GM18907 (cell line): ENCODE results near the gene HAUS6.
"Not testable (repeated sequence)": the region's sequence is repeated elsewhere in the genome, so short reads cannot be mapped to it uniquely, and the experiment has no call there.

Experiments used
- ATAC-seq: cut with Tn5 transposase; IDR thresholded peaks from one replicate; pipeline ENCODE4 v1.9.1; 2021; ENCODE audit warnings: mild to moderate bottlenecking, moderate library complexity; ENCODE audit not compliant: unreplicated experiment

The HAUS6 gene, protein sequence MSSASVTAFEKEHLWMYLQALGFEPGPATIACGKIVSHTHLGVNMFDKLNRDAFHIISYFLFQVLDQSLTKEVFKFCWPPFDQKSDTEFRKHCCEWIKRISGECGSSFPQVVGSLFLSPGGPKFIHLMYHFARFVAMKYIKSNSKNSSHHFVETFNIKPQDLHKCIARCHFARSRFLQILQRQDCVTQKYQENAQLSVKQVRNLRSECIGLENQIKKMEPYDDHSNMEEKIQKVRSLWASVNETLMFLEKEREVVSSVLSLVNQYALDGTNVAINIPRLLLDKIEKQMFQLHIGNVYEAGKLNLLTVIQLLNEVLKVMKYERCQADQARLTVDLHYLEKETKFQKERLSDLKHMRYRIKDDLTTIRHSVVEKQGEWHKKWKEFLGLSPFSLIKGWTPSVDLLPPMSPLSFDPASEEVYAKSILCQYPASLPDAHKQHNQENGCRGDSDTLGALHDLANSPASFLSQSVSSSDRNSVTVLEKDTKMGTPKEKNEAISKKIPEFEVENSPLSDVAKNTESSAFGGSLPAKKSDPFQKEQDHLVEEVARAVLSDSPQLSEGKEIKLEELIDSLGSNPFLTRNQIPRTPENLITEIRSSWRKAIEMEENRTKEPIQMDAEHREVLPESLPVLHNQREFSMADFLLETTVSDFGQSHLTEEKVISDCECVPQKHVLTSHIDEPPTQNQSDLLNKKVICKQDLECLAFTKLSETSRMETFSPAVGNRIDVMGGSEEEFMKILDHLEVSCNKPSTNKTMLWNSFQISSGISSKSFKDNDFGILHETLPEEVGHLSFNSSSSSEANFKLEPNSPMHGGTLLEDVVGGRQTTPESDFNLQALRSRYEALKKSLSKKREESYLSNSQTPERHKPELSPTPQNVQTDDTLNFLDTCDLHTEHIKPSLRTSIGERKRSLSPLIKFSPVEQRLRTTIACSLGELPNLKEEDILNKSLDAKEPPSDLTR

DNA sequence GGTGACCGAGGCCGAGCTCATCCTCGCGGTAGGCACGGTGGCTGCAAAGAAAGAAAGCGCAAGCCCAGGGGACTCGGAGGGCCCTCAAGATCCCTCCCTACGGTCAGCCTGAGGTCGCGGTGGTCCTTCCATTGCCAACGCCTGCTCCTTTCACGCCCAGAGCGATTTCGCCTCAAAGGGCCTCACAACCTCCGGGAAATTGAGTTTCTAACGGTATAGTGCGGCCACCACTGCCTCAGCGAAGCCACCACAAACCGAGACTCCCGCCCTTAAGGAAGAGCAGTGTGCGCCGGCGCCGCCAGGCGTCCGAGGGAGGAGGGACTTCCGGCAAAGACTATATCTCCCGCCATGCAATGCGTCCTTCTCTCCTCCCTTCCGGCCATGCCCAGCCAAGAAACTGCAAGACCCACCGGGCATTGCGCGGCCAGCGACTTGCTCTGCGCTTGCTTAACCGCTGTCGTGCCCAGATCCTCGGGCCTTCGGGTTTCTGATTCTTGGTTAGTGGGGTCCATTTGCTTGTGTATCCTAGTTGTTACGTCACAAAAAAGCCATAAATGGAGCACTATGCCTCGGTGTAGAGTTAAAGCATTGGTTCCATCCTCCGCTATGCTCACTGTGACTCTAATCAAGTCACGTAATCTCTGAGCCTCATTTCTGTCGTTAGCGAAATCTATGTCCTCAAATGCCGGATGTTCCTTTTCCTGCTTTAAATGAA is at the start of gene HAUS6:
TSS of gene HAUS6 (minus strand) at position 274 of the 715 bp plus-strand sequence. CDS start at position 21, 253 bp downstream.
- peak; percentile 99 for ATAC-seq

DNA sequence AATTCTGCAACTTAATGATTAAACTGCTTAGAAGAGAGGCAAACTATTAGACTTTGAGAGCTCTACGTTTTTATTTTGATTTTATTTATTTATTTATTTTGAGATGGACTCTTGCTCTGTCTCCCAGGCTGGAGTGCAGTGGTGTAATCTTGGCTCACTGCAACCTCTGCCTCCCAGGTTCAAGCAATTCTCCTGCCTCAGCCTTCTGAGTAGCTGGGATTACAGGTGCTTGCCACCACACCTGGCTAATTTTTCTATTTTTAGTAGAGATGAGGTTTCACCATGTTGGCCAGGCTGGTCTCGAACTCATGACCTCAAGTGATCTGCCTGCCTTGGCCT is 49.4 kb upstream of the HAUS6 start:
- ATAC-seq, result not testable (repeated sequence)

DNA sequence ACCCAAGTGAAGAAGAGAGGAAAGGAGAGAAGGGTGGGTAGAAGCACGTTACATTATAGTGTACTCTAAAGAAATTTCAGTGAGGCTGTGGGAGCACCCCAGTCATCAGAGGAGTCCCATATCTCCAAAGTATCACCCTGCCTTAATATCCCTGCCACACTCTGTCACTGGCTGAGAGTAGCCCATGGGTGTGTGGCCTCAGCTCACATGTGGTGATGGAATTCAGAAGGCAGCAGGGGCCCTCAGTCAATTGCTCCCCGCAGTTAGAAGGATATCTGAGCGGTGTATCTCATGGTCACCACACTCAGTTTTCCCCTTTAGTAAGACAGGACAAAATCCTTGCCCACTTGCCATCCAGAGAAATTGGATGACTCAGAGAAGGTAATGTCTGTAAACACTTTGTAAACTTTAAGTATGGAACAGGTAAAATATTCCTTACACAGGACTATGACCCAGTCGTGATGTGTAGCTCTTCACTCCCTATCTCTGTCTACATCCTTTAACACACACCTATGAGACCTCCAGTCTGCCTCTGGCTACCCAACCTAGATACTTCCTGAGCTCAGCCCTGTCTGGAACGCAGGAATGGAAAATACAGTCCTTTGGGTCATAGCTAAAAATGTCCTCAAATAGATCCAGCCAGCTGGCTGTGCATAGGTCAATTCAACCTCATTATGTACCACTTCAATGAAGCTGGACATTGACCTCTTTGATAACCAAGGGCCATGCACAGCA is 48.9 kb upstream of the HAUS6 start:
- ATAC-seq, result no peak

DNA sequence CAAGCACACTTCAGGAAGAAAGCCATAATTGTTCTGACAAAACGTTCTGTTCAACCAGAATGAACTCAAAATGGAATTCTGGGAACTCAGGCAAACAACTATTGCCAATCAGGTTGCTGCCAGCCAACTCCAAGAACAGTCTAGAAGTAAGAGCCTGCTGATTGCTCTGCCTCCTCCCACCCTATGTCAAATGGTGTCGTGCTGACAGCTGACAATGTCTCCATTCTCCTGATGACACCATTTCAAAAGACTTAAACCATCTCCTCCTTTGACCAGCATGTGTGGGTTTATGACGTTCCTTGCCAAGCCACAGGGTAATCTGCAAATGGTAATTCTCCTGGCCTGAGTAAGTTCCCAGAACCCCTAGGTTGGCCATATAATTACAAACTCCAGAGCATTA is 46.5 kb upstream of the HAUS6 start:
- ATAC-seq, result no peak

DNA sequence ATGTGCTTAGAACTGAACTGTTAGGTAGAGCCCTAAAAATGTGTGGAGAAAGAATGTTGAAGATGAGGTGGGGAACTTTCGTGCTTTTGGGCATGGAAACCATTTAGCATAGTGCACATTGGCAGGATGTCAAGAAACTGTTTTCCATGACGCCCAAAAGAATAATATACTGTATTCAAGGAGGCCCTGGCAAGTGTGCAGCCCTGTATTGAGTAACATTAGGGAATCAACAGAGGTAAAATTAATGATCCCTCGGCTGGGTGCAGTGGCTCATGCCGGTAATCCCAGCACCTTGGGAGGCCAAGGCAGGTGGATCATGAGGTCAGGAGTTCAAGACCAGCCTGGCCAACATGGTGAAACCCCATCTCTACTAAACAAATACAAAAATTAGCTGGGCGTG is 45.5 kb upstream of the HAUS6 start:
- no peak for ATAC-seq

DNA sequence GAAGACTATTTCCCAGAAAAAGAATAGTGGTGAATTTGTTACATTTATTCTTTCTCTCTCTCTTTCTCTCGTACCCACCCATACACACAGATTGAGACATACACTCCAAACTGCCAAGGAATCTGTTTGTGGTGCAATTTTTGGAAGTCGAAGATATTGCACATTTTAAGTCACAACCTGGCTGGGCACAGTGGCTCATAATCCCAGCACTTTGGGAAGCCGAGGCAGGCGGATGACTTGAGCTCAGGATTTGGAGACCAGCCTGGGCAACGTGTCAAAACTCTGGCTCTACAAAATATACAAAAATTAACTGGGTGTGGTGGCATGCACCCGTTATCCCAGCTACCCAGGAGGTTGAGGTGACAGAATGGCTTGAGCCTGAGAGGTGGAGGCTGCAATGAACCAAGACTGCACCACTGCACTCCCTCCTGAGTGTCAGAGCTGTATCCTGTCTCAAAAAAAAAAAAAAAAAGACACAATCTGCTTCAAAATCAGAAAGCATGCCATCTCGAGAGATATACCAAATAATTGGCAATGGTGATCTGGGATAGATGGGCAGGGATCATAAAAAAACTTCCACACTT is 43.8 kb upstream of the HAUS6 start:
- no peak for ATAC-seq

DNA sequence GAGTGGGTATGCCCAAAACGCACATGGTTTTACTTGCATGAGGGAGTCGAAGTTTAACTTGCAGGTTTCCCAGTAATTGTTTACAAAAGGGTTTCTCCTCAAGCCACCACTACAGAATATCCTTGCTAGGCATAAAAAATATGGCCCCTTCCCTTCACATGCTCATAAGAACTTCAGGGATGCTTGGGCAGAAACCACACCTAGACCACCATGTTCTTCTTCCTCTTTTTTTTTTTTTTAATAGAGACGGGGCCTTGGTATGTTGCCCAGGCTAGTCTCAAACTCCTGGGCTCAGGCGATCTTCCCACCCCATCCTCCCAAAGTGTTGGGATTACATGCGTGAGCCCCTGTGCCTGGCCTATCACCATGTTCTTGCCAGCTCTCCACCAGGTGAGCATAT is 43.2 kb upstream of the HAUS6 start:
- ATAC-seq, result no peak

DNA sequence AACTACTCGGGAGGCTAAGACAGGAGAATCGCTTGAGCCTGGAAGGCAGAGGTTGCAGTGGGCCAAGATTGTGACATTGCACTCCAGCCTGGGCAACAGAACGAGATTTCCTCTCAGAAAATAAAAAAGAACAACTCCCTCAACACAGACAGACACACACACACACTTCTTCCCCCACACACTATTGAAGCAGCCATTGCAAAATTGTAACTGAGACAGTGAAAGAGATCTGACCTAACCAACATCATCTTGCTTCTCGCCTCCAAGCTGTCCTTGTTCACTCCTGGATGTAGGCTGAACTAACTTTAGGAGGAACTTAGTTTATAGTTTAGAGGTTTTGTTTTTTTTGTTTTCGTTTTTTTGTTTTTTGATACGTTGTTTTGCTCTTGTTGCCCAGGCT is 37.6 kb upstream of the HAUS6 start:
- ATAC-seq, result no peak

DNA sequence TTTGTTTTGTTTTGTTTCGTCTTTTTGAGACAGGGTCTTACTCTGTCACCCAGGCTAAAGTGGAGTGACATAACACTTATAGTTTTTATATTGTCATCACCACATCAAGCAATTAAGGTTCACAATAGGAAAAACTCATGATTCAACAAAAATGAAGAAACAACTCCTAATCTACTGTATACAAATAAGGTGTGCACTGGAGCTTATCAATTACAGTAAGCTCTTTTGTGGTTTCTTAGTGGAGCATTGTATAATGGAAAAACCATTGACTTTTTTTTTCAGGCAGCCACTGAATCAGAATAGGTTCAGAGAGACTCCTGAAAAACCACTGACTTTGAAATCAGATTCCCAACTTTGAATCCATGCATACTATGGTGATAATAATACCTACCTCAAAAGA is 35.4 kb upstream of the HAUS6 start:
- no peak for ATAC-seq

DNA sequence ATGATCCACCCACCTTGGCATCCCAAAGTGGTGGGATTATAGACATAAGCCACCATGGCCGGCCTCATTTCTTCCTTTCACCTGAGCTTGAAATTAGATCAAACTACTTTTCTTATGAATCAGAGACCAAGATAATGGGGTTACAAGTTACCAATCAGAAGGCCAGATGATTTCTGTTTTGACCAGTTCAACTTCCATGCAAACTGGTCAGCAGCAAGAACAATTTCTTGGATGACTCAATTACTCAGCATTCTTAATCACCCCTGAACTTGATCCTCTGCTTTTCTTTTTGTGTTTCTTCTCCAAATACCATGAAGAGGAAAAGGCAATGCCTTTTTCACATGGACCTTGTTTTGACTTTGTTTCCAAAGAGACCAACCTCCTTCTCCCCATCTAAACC is 34.6 kb upstream of the HAUS6 start:
- no peak for ATAC-seq

DNA sequence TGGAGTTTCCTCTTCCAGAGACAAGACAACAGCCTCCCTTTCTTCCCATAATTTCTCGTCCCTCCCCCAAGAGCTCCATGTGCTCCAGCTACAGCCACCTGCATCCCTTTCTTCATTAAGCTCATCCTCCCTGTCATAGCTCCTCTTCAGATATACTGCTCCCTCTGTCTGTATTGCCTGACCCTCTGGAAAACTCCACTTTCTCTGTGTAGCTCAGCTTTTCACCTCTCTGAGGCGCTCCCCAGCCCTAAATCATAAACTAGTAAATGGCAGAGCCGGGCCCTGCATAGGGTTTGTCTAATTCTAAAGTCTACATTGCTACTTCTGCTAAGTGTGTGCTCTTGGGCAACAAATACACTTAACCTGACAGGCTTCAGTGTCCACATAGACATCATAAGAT is 33.4 kb upstream of the HAUS6 start:
- no peak for ATAC-seq

DNA sequence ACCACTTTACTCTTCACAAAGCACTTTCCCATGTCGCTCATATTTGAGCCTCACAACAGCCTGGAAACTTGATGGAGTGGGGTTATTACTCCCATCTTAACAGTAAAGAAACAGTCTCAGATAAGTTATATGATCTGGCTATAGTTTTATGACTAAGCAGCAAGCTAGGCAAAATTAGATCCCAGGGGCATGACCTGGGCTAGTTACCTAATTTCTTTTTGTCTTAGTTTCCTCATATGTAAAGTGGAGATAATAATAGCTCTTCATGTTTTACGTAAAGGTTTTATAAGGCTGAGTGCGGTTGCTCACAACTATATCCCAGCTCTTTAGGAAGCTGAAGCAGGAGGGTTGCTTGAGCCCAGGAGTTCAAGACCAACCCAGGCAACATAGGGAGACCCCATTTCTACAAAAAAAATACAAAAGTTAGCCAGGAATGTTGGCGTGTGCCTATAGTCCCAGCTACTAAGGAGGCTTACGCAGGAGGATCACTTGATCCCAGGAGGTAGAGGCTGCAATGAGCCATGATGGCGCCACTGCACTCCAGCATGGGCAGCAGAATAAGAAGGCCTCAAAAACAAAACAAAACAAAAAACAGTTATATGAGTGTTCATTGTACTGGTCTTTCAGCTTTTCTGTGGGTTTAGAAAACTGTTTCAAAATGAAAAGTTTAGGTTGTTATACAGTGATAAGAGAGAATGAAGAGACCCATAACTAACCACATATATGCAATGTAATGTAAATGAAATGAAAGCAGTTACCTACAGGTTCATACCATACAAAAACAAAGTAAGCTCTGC is 31.0 kb upstream of the HAUS6 start:
- no peak for ATAC-seq

DNA sequence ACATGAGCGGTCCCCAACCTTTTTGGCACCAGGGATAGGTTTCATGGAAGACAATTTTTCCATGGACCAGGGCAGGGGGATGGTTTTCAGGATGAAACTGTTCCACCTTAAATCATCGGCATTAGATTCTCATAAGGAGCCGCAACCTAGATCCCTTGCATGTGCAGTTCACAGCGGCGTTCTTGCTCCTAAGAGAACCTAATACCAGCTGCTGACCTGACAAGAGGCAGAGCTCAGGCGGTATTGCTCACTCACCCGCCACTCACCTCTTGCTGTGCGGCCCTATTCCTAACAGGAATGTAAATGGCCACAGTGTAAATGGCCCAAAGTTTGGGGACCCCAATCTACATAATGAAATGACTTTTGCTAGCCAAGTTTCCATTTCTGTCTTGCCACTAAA is 27.7 kb upstream of the HAUS6 start:
- no peak for ATAC-seq

DNA sequence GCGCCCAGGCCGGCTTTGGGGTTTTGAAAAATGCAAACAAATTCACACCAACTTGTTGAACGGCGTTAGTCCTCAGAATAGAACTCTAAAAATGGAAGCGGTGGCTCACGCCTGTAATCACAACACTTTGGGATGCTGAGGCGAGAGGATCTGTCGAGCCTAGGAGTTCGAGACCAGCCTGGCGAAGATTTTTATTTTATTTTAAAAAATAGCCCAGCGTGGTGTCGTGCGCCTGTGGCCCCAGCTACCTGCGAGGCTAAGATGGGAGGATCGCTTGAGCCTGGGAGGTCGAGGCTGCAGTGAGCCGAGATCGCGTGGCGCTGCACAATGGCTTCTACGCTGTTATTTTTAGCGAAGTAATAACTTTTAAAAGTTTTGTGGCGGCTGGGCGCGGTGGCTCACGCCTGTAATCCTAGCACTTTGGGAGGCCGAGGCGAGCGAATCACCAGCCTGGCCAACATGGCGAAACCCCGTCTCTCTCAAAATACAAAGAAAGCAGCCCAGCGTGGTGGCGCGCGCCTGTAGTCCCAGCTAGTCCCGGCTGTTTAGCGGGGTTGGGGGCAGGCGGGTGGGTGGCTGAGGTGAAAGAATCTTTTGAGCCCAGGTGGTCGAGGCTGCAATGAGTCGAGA is 25.3 kb upstream of the HAUS6 start:
- peak; percentile 15 for ATAC-seq

DNA sequence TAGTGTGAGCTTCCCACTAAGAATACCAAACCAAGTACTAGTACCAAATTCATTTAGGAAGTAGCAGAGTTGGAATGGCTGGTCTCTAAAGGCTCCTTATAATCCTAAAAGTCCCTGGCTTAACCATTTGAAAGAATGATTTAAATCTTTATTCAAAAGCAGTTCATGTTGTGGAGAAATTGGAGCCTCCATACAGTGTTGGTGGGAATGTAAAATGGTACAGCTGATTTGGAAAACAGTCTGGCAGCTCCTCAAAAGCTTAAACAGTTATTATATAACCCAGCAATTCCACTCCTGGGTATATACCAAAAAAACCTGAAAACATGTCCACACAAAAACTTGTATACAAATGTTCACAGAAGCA is 21.7 kb upstream of the HAUS6 start:
- no peak for ATAC-seq

DNA sequence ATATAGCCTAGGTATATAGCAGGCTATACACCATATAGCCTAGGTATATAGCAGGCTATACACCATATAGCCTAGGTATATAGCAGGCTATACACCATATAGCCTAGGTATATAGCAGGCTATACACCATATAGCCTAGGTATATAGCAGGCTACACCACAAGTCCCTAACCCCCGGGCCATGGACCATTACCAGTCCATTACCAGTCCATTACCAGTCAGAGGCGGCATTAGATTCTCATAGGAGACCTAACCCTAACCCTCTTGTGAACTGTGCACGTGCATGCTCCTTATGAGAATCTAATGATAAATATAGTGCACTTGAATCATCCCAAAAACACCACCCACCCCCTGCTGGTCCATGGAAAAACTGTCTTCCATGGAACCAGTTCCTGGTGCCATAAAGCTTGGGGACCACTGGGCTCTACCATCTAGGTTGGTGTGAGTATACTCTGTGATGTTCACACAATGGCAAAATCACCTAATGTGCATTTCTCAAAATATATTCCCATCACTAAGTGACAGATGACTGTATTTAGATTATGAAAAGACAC is 19.9 kb upstream of the HAUS6 start:
- no peak for ATAC-seq

DNA sequence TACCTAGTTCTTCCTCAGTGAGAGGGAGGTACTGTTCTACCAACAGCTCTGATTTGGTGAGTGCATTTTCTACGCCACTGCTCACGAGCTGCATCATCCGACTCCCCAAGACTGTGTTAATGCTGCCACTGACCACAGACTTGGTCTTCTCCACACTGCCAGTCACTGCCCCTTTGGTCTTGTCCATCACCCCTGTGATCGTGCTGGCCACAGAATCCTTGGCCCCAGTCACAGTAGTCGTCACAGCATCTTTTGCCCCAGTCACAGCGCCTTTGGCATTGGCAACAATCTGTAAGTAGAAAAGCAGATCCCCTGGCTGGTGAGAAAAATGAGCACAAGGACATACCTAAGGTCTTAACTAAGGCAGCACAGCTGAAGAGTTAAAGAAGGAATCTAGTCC is 18.2 kb upstream of the HAUS6 start:
- ATAC-seq, result no peak

DNA sequence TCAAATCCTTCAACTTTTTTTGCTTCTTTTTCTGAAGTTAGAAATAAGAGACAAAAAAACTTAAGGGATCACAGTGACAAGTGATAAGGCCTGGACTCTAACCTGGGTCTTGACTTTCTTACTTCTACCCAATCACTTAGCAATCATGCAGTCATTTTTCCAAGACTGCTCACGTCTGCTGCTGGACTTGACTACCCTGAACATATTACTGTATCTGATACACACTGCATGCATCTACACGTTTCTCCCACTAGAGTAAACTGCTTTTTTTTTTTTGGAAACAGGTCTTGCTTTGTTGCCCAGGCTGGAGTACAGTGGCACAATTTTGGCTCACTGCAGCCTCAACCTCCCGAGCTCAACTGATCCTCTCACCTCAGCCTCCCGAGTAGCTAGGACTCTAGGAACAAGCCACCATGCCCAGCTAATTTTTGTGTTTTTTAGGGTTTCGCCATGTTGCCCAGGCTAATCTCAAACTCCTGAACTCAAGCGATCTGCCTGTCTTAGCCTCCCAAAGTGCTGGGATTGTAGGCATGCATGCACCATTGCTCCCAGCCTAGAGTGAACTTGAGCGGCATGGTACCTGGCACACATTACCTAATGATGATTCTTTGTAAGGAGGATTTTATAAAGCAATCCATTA is 17.2 kb upstream of the HAUS6 start:
- ATAC-seq, result no peak
